NCI-H460 (cell line): ENCODE data around the gene PPP1R14D. TPM values are rescaled to one million over a fixed set of nuclear protein-coding genes. Genes with fewer than 3 reads are reported as not detected.
A peak's percentile ranks its signal among the peaks of the same experiment; 100 is the strongest.

Experiments used
- DNase-seq: peaks from one replicate; pipeline ENCODE4 v3.0.0-alpha.2; 2016; ENCODE audit warnings: low read depth; ENCODE audit errors: extremely low read depth
- total RNA-seq: library from RNA; depleted of rRNA; stranded (reverse); fragments of >200 nt; shearing (Covaris generic); gene quantifications from 2 replicates; pipeline ENCODE4 v1.2.3, GENCODE V29; 2014

The PPP1R14D gene
- total RNA-seq, 1 experiment from 2014 or later: not detected

GRCh38 chr15:40787991-40788390 is 40.5 kb downstream of the PPP1R14D start:
- DNase-seq: no peak

- no peak for DNase-seq
These were observed 41.1 kb downstream of the PPP1R14D start for GRCh38 chr15:40787344-40787841.

GRCh38 chr15:40785814-40786213 is 42.7 kb downstream of the PPP1R14D start:
- DNase-seq: no peak

GRCh38 chr15:40785164-40785563 is 43.3 kb downstream of the PPP1R14D start:
- DNase-seq: no peak

GRCh38 chr15:40782609-40783227 is 45.8 kb downstream of the PPP1R14D start:
- DNase-seq: peak; percentile 58

- no peak for DNase-seq
These were observed 51.9 kb downstream of the PPP1R14D start for GRCh38 chr15:40776537-40777141.

- DNase-seq: no peak
These were observed 52.6 kb downstream of the PPP1R14D start for GRCh38 chr15:40775740-40776536.

- DNase-seq: no peak
These were observed 53.5 kb downstream of the PPP1R14D start for GRCh38 chr15:40775007-40775406.

GRCh38 chr15:40773902-40774301 is 54.6 kb downstream of the PPP1R14D start:
- no peak for DNase-seq

GRCh38 chr15:40773496-40773895 is 55.0 kb downstream of the PPP1R14D start:
- no peak for DNase-seq

- DNase-seq: no peak
These were observed 56.5 kb downstream of the PPP1R14D start for GRCh38 chr15:40772014-40772413.

GRCh38 chr15:40771242-40771641 is 57.3 kb downstream of the PPP1R14D start:
- DNase-seq: no peak

- no peak for DNase-seq
These were observed 58.3 kb downstream of the PPP1R14D start for GRCh38 chr15:40770147-40770721.

- no peak for DNase-seq
These were observed 59.0 kb downstream of the PPP1R14D start, which contains the start of gene C15orf62 for GRCh38 chr15:40769274-40770146. Gene C15orf62, plus strand, starts transcription at chr15:40769980. Its CDS starts 516 bp downstream, at chr15:40770496.

- no peak for DNase-seq
These were observed 59.8 kb downstream of the PPP1R14D start for GRCh38 chr15:40768521-40769273.

GRCh38 chr15:40767838-40768500 is 60.5 kb downstream of the PPP1R14D start:
- DNase-seq: no peak

GRCh38 chr15:40766906-40767837 is 61.3 kb downstream of the PPP1R14D start:
- DNase-seq: no peak
